Measurements from ENCODE around the gene DDX31.

The DDX31 gene

DNA sequence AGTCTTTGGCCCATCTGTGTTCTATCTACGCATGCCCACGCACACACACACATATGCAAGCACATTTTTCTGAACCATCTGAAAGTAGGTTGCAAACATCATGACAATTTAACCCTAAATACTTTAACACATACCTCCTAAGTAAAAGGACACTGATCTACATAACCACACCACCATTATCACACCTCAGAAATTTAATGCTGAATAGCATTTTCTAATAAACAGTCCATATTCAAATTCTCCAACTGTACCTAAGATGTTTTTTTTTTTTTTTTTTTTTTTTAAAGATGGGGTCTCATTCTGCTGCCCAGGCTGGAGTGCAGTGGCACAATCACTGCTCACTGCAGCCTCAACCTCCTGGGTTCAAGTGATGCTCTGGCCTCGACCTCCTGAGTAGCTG lies 35.5 kb downstream of the DDX31 start:
- no peak for DNase-seq (ENCODE audit: low read depth)

DNA sequence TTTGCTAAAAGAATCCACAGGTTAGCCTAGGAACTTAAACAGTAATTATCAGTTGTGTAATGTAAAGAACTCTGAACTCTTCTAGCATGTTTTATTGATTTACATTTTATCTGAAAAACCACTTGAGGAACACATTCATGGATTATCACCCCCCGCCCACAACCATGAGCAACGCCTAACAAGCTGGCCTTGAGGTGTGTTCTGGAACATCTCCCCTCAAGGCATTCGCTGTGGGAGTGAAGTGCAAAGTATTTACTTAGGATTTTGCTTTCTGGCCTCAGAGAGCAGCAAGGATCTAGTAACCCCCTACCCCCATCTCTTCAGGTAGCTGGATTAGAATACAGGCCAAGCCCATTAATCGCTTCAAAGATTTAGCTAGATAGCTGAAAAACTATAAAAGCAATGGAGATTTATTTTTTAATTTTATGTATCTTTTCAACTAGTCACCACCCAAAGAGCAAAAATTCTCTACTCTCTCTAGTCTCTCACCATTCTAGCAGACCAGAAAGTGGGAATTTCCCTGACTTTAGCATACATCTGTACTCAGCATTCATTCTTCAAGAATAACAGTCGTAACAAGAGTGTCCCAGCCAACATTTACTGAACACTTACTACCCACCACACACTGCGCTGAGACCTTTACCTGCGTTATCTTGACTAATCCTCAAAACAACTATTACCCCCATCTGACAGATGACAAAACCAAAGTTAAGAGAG lies 37.2 kb downstream of the DDX31 start:
- no peak for DNase-seq (ENCODE audit: low read depth)

DNA sequence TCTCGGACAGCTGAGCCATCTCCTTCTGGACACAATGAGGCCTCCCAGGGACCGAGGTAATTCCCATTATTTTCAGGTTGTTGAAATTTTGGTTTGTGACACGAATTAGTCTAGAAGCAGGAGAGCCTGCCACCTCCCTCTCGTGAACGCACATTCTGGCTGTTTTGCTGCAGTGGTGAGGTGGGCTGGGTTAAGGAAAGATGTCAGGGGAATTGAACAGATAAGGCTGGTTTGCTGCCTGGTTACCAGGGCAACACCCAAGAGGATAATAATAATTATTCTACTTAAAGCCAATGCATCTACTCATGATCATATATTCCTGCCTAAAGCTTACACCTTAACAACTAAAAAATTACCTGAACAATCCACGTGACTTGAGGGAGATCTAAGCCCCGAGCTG lies 38.1 kb downstream of the DDX31 start:
- no peak for DNase-seq (ENCODE audit: low read depth)

GRCh38 chr9:132631280-132631679 lies 38.5 kb downstream of the DDX31 start:
- no peak for DNase-seq (ENCODE audit: low read depth)

- DNase-seq (ENCODE audit: low read depth), result no peak
These were observed 39.0 kb downstream of the DDX31 start for GRCh38 chr9:132630811-132631210.

- no peak for DNase-seq (ENCODE audit: low read depth)
These were observed 39.7 kb downstream of the DDX31 start for GRCh38 chr9:132630116-132630515.

DNA sequence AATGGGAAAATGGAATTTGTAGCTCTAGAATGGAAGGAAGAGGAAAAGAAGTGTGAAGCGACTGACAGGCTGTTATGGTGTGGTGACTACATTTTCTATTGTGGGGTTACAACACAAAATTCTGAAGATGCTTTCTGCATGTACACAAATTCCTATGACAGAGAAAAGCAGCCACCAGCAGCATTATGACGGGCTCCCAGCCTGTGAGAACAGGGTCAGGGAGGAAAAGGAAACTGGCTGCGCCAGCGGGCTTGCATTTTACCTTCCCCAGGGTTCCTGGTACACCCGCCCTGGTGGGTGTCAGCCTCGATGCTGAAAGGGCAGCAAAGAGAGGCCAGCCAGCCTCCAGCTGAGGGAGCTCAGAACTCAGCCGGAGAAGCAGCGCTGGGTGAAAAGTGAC lies 41.0 kb downstream of the DDX31 start:
- no peak for DNase-seq (ENCODE audit: low read depth)

DNA sequence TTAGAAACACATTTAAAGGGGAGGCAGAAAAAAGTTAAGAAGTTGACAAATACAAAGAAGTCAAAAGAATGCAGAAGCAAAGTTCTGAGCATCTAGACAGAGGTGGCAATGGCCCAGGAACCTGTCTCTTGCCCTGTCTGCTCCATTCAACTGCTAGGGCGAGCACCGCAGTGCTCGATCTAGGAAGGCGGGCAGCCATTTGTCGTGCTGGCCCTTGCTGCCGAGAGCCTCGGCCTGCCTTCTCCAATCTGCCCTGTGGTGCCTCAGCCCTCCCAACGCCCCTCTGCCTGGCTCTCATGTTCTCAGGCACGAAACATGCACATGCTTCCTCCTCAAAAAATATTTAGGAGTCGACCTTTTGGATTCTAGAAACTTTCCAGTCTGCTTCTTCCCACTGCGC lies 42.2 kb downstream of the DDX31 start:
- no peak for DNase-seq (ENCODE audit: low read depth)

DNA sequence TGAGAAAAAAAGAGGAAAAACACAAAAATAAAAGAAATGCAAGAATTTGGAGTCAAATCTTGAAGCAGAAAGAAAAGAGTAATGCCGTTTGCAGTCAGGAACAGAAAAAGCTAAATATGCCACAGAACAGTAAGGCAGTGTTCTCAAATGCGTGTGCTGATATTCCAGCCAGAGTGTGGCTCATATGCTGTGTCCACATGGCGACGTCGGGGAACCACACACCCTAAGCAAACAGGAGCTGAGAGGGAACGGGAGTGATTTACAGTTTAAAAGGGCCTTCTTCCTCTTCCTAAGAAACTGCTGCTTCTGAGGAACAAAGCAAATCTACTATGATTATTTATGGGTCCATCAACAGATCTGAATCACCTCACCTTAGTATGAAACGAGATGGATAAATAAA lies 42.7 kb downstream of the DDX31 start:
- no peak for DNase-seq (ENCODE audit: low read depth)

- no peak for DNase-seq (ENCODE audit: low read depth)
These were observed 43.5 kb downstream of the DDX31 start for GRCh38 chr9:132626285-132626684.

GRCh38 chr9:132622159-132622558 lies 47.6 kb downstream of the DDX31 start:
- DNase-seq (ENCODE audit: low read depth), result no peak

DNA sequence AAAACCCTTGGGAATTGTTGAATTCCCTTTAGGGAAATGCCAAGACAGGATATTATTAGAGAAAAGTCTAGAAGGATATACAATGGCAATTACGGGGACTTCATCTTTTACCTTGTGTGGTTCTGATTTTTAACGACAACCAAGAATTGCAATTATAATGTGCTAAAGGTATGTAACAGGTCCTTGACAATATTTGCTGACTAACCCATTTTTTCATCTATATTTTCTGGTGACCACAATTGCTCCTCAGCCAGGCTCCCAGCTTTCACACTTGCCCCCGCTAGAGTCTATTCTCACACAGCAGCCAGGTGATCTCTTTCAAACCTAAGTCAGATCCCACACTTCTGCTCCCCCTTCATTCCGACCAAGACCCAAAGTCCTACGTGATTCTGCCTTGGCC lies 53.1 kb downstream of the DDX31 start:
- DNase-seq (ENCODE audit: low read depth), result no peak

- DNase-seq (ENCODE audit: low read depth), result no peak
These were observed 54.0 kb downstream of the DDX31 start for GRCh38 chr9:132615774-132616173.

GRCh38 chr9:132614324-132614723 lies 55.5 kb downstream of the DDX31 start:
- no peak for DNase-seq (ENCODE audit: low read depth)

DNA sequence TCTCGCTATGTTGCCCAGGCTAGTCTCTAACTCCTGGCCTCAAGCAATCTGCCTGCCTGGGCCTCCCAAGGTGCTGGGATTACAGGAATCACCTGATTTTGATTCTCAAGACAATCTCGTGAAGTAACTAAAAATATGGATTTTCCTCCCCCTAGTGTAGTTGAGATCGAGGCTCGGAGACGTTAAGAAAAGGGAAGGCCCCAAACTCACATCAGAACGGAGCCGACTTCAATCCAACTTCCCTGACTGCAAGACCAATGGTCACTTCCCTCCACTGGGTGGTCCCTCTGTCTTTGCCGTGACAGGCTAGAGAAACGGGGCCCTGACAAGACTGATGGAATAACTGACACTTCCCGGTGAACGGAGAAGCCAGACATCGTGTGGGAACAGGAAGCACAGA lies 59.1 kb downstream of the DDX31 start:
- no peak for DNase-seq (ENCODE audit: low read depth)

DNA sequence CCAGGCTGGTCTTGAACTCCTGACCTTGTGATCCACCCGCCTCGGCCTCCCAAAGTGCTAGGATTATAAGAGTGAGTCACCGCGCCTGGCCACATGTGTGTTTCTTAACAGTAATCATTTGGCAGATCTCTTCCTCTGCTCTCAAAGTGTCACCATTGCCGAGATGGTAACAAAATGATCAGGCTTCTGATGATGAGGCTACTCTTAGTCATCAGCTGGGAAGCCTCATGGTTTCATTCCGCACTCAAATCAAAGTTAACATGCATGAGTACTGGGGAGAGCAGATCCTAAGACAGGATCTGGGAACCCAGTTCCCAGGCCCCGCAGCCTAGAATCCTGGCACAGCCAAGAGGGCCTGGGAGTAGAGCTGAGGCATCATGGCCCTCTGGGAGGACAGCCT lies 60.0 kb downstream of the DDX31 start:
- no peak for DNase-seq (ENCODE audit: low read depth)

GRCh38 chr9:132609184-132609583 lies 60.6 kb downstream of the DDX31 start:
- DNase-seq (ENCODE audit: low read depth), result no peak

GRCh38 chr9:132606066-132606465 lies 63.7 kb downstream of the DDX31 start:
- no peak for DNase-seq (ENCODE audit: low read depth)

DNA sequence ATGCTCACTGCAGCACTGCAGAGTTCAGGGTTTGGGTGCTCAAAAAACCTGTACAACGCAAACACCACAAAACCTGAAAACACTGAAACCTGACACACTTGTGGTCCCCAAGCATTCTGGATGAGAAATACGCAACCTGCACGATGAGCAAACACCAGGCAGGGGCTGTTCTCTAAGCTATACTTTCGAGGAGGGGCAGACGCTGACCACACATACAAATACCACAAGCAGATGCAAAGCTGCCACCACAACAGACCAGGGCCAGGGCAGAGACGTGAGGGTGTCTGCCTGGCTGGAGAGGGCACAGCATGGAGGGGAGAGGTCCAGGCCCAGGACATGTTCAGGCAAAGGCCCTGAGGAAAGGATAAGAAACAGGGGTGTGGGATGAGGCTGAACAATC lies 64.4 kb downstream of the DDX31 start:
- no peak for DNase-seq (ENCODE audit: low read depth)

DNA sequence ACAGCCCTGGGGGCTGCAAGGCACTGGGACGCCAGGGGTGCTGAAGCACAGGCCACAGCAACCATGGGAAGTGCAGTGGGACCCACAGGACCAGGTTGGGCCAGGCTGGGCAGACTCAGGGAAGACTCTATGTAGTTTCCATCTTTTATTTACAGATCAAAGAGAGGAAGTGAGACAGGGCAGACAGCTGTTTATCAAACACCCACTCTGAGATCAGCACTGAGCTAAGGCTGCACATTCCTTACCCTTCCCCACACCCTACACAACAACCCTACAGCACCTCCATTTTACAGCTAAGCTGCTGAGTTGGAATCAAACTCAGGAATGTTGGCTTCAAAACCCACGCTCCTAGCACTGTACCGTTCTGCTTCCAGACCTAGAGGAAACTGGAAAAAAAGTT lies 67.6 kb downstream of the DDX31 start:
- DNase-seq (ENCODE audit: low read depth), result no peak

DNA sequence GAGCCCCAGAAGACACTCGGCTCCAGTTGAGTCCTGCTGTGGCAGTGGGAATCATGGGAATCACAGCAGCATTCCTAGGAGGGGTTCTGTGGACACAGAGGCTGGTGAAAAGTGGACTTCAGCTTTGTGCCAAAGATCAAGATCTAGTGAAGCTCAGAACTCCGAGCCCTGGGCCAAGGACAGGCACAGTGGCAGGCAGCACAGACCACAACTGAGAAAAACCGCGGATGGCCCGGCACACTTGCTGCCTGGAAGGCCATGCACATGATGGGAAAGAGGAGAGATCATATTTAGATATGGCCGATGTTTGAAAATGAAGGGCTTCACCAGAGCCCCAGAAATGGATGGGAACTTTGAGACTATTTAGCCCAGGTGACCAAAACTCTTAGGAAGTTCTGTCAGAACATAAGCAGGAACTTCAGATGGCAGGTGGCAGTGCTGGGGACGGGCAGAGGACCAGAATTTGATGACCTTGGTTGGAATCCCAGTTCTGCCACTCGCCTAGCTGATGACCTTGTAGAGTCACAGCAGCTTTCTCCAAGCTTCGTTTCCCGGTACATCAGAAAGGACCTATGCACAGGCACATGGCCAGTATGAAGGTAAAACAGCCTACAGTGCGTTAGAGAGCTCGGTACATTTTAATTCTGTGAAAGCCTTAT lies 69.3 kb downstream of the DDX31 start:
- no peak for DNase-seq (ENCODE audit: low read depth)

DNA sequence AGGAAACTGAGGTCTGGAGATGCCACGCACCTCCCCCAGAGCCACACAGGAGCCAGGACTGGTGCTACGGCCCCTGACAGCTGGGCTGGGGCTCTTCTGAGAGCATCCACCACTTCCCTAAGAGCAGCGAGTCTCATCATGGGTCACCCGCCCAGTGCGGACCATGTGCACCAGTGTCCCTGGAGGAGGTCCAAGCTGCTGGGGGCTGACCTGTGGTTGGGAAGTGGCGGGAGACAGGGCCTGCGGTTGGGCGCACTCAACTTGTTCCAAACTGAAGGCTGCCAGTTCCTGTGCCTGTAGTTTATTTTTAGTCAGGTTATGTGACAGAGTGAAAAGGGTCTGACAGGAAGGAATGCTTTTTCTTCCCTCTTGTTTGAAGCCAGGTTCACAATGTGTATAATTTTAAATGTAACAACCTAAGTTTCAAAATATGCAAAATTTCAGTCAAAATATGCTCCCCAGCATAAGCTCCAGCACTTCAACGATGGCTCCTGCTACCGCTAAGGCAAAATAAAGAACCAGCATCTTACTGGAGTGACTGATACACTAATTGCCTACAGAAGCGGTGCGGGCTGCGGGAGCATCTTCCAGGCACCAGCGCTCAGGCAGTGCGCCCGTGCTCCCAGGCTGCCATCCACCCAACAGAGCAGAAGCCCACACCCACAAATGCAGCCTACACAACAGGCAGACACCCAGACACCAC lies 72.6 kb downstream of the DDX31 start:
- no peak for DNase-seq (ENCODE audit: low read depth)

GRCh38 chr9:132596200-132596599 lies 73.6 kb downstream of the DDX31 start:
- no peak for DNase-seq (ENCODE audit: low read depth)
